Thyroid gland (tissue), 4 donors: ENCODE results near the gene TRIM25. TPM values are rescaled to one million over a fixed set of nuclear protein-coding genes. Genes with fewer than 3 reads are reported as not detected.

Source experiments
- DNase-seq, 2 donors: peaks; one replicate each; pipeline ENCODE4 v3.0.0-alpha.2; 2019
- H3K27ac ChIP-seq, 3 donors: fragments of 200-600 bp; sonication (generic); 1 replicate in 2 of 3; 2 replicates in 1 of 3; pipeline ENCODE4 v1.5.1; 2016 to 2019; ENCODE audit warnings: mild to moderate bottlenecking in 1 of 3, moderate library complexity in 1 of 3
- H3K27me3 ChIP-seq: fragments of 200-600 bp; sonication (generic); one replicate; pipeline ENCODE4 v1.5.1; 2019
- H3K36me3 ChIP-seq, 2 donors: fragments of 200-600 bp; sonication (generic); one replicate each; pipeline ENCODE4 v1.5.1; 2016 to 2019
- H3K4me1 ChIP-seq, 2 donors: fragments of 200-600 bp; sonication (generic); one replicate each; pipeline ENCODE4 v1.5.1; 2017 to 2019
- H3K4me3 ChIP-seq, 3 donors: fragments of 200-600 bp; sonication (generic); replicated peaks in 1 of 3; 1 replicate in 2 of 3; 2 replicates in 1 of 3; pipeline ENCODE4 v1.5.1; 2016; ENCODE audit warnings: mild to moderate bottlenecking in 1 of 3
- H3K9me3 ChIP-seq: fragments of 200-600 bp; sonication (generic); one replicate; pipeline ENCODE4 v1.5.1; 2017
- CTCF ChIP-seq, 6 experiments: fragments of 200-600 bp in 3 of 6; fragments of 450-650 bp in 3 of 6; sonication (generic) in 3 of 6; IDR thresholded peaks; one replicate each; pipeline ENCODE4 v1.5.1; 2016 to 2019; ENCODE audit warnings: antibody characterized with exemption in 6 of 6, mild to moderate bottlenecking in 2 of 6, inconsistent platforms in 1 of 6, moderate library complexity in 1 of 6
- POLR2A ChIP-seq, 2 donors: fragments of 450-650 bp; IDR thresholded peaks; one replicate each; pipeline ENCODE4 v1.6.1; 2017; ENCODE audit warnings: antibody characterized with exemption in 2 of 2, mild to moderate bottlenecking in 2 of 2, moderate library complexity in 1 of 2
- WGBS, 2 donors: methylation state at CpG; one replicate each; pipeline ENCODE4 v1.1.5; 2017; 5-methylcytosine and 5-hydroxymethylcytosine counted together
- intact Hi-C: fragments of 100-400 bp; cut with DNase I; formaldehyde crosslinking; loops from one replicate; pipeline ENCODE4 v1.15.1; 2023
- total RNA-seq, 4 donors: library from RNA; depleted of rRNA; stranded (reverse); fragments of >200 nt; gene quantifications; one replicate each; pipeline ENCODE4 v1.2.3, GENCODE V29; 2016

The TRIM25 gene
- total RNA-seq, 4 donors from 2014 or later: 23.9 to 41.8 (median 32.7) TPM

GRCh38 chr17:56868716-56869115 lies 45.1 kb downstream of the TRIM25 start:
- Histone ChIP-seq H3K4me3 (no peak overlapping the region), H3K27ac (no peak overlapping the region), H3K27me3 (no peaks in the 10 kb centered on the region), H3K4me1 (peaks cover 0 to 9% of the 10 kb centered on the region in 2 donors), H3K36me3 (peaks cover 0 to 3% of the 10 kb centered on the region in 2 donors), H3K9me3 (no peaks in the 10 kb centered on the region)
- intact Hi-C loops: no loop called here
- DNase-seq: no peak
- WGBS, 2 donors: 91 to 98% methylated on average over 3 of the region's 3 CpGs
- no peak for TF ChIP-seq POLR2A (IDR thresholded peaks at IDR 0.05)
- no peak for TF ChIP-seq CTCF (IDR thresholded peaks at IDR 0.05)

GRCh38 chr17:56867948-56868376 lies 45.9 kb downstream of the TRIM25 start:
- intact Hi-C loops: no loop called here

GRCh38 chr17:56866496-56866895 lies 47.4 kb downstream of the TRIM25 start:
- Histone ChIP-seq H3K9me3 (no peaks in the 10 kb centered on the region), H3K27ac (no peak overlapping the region), H3K4me3 (no peak overlapping the region), H3K36me3 (peaks cover 0 to 15% of the 10 kb centered on the region in 2 donors), H3K27me3 (no peaks in the 10 kb centered on the region), H3K4me1 (peaks cover 0 to 9% of the 10 kb centered on the region in 2 donors)
- intact Hi-C loops: no loop called here
- peak; percentile 49 to 50 for DNase-seq
- TF ChIP-seq CTCF (IDR thresholded peaks at IDR 0.05): peak in 2 of 6 experiments; percentile 9 to 25
- no peak for TF ChIP-seq POLR2A (IDR thresholded peaks at IDR 0.05)
- 13 to 22% methylated on average over 3 of the region's 3 CpGs for WGBS, 2 donors

More at GRCh38 chr17:56867948-56868376, 45.9 kb downstream of the TRIM25 start:
- H3K36me3 ChIP-seq: peaks cover 0 to 4% of the 10 kb centered on the region in 2 donors
- 31 to 38% methylated on average over 2 of the region's 2 CpGs for WGBS, 2 donors
- no peaks in the 10 kb centered on the region for H3K27me3 ChIP-seq
- no peak for DNase-seq
- H3K9me3 ChIP-seq: no peaks in the 10 kb centered on the region
- no peak overlapping the region for H3K4me3 ChIP-seq
- peaks cover 0 to 9% of the 10 kb centered on the region in 2 donors for H3K4me1 ChIP-seq
- H3K27ac ChIP-seq: no peak overlapping the region
- TF ChIP-seq POLR2A (IDR thresholded peaks at IDR 0.05) (no peak), CTCF (IDR thresholded peaks at IDR 0.05) (no peak)

DNA sequence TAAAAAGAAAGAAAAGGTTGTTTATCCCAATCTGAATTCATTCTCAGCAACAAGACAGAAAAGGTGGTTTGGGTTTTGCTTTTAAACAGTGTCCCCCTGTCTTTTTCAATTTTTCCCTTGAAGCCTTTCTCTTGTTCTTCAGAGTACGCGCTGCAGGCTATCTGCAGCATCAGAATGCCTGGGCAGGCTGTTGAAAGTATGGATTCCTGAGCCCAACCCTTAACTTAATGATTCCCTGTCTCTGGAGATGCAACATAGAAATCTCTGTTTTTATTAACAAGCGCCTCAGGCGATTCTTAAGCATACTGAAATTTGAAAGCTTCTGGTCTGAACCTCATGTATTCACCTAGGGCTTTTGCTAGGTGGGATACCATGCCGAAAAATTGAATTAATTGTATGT lies 47.8 kb downstream of the TRIM25 start:
- intact Hi-C loops: no loop called here
- Histone ChIP-seq H3K9me3 (no peaks in the 10 kb centered on the region), H3K4me1 (peaks cover 0 to 9% of the 10 kb centered on the region in 2 donors), H3K4me3 (no peak overlapping the region), H3K27me3 (no peaks in the 10 kb centered on the region), H3K27ac (no peak overlapping the region), H3K36me3 (peaks cover 0 to 15% of the 10 kb centered on the region in 2 donors)
- DNase-seq: no peak
- WGBS, 2 donors: 70 to 77% methylated on average over 5 of the region's 5 CpGs
- TF ChIP-seq CTCF (IDR thresholded peaks at IDR 0.05) (no peak), POLR2A (IDR thresholded peaks at IDR 0.05) (no peak)

DNA sequence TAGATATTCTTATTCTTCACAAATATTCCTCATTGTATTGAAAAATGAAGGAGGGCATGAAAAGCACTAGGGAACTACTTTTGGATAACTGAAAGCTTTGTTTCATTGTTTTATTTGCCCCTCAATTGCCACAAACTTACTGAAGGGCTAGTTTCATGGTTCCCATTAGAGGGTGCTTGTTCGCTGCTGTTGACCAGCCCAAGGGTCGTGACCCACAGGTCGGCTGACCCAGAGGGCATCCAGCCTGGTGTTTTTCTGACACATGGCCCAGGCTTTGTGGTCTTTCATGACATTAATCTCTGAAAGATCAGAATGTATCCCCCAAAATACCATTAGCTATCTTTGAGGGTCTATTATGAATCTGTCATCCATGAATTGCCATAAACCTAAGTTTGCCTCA lies 49.9 kb downstream of the TRIM25 start:
- intact Hi-C loops: no loop called here
- no peaks in the 10 kb centered on the region for H3K9me3 ChIP-seq
- no peak overlapping the region for H3K27ac ChIP-seq
- H3K27me3 ChIP-seq: no peaks in the 10 kb centered on the region
- DNase-seq: no peak
- TF ChIP-seq POLR2A (IDR thresholded peaks at IDR 0.05) (no peak), CTCF (IDR thresholded peaks at IDR 0.05) (no peak)
- H3K4me3 ChIP-seq: no peak overlapping the region
- peaks cover 0 to 19% of the 10 kb centered on the region in 2 donors for H3K36me3 ChIP-seq
- peaks cover 0 to 9% of the 10 kb centered on the region in 2 donors for H3K4me1 ChIP-seq
- 57 to 75% methylated on average over 3 of the region's 3 CpGs for whole genome bisulfite sequencing, 2 donors
